K562 (cell line): ENCODE results near the gene TMCO2. TPM values are rescaled to one million over a fixed set of nuclear protein-coding genes. Genes with fewer than 3 reads are reported as not detected.

ENCODE experiments used
- ATAC-seq: fragments of 200-7000 bp; cut with Tn5 transposase; 3 replicates; pipeline ENCODE4 v1.9.1; 2020; ENCODE audit warnings: moderate library complexity
- BruUV-seq: library from RNA; stranded (reverse); fragments of 400-500 nt; replicated peaks from 2 replicates; lab custom pipeline; 2021; lab: Mats Ljungman, UMichigan
- CTCF ChIA-PET: fragments of 300-600 bp; formaldehyde crosslinking; extraction: SDS; loops from one replicate; lab custom pipeline; 2021; ENCODE audit warnings: low intra/inter-chr PET ratio; lab: Yijun Ruan, JAX
- POLR2A ChIA-PET: fragments of 300-600, 350-650 bp; sonication (Branson Sonifier 250); formaldehyde crosslinking; extraction: SDS; loops from one replicate; lab custom pipeline; 2021; ENCODE audit warnings: antibody characterized with exemption, inconsistent platforms; lab: Yijun Ruan, JAX
- DNase-seq, 4 experiments: peaks; one replicate each; pipeline versions ENCODE4 v3.0.0 to v3.0.0-alpha.2; 2011 to 2018; ENCODE audit warnings: low spot score in 3 of 4, mixed read lengths in 3 of 4; ENCODE audit errors: extremely low read depth in 1 of 4
- FAIRE-seq: peaks from 2 replicates; lab custom pipeline; 2011; peaks lifted over from hg19 to GRCh38; lab: Jason Lieb, UNC
- H2AFZ ChIP-seq: 2 replicates; pipeline ENCODE4 v1.6.0; 2011; ENCODE audit warnings: low read depth, low read length, control low read depth, inconsistent platforms
- H3K27ac ChIP-seq: fragments of 200-600 bp; 3 replicates; pipeline ENCODE4 v1.8.0; 2011; ENCODE audit warnings: low read depth, mild to moderate bottlenecking, control low read depth, inconsistent platforms, low read length, moderate library complexity, mixed read lengths; ENCODE audit errors: extremely low read depth
- H3K27me3 ChIP-seq, 2 experiments: fragments of 300-600 bp in 1 of 2; 2 replicates in 1 of 2; 3 replicates in 1 of 2; pipeline versions ENCODE4 v1.6.0 to v1.8.0; 2011; ENCODE audit warnings: inconsistent platforms in 2 of 2, low read length in 2 of 2, mild to moderate bottlenecking in 1 of 2, mixed read lengths in 1 of 2, moderate library complexity in 1 of 2; ENCODE audit not compliant: control insufficient read depth in 2 of 2, insufficient read depth in 2 of 2
- H3K36me3 ChIP-seq: fragments of 300-600 bp; 3 replicates; pipeline ENCODE4 v1.8.0; 2011; ENCODE audit warnings: mild to moderate bottlenecking, low read length, inconsistent platforms; ENCODE audit not compliant: control insufficient read depth, insufficient read depth
- H3K4me1 ChIP-seq, 2 experiments: fragments of 200-600 bp in 1 of 2; replicated peaks in 1 of 2; 2 replicates in 1 of 2; 3 replicates in 1 of 2; pipeline versions ENCODE4 v1.5.1 to v1.8.0; 2011; ENCODE audit warnings: inconsistent platforms in 2 of 2, low read length in 2 of 2, mild to moderate bottlenecking in 1 of 2, mixed read lengths in 1 of 2, moderate library complexity in 1 of 2; ENCODE audit not compliant: control insufficient read depth in 2 of 2, insufficient read depth in 2 of 2
- H3K4me2 ChIP-seq: 2 replicates; pipeline ENCODE4 v1.6.1; 2011; ENCODE audit warnings: low read length, control low read depth, inconsistent platforms, mixed read lengths; ENCODE audit not compliant: insufficient read depth
- H3K4me3 ChIP-seq: fragments of 200-600 bp; sonication (generic), shearing (Covaris generic); 2 replicates; pipeline ENCODE4 v1.5.1; 2016; ENCODE audit warnings: control low read depth, inconsistent platforms
- H3K79me2 ChIP-seq: fragments of 200-600 bp; 3 replicates; pipeline ENCODE4 v1.8.0; 2011; ENCODE audit warnings: low read length, inconsistent platforms; ENCODE audit not compliant: control insufficient read depth, insufficient read depth
- H3K9ac ChIP-seq, 2 experiments: 2 replicates each; pipeline versions ENCODE4 v1.6.0 to v1.6.1; 2011; ENCODE audit warnings: low read depth in 2 of 2, low read length in 2 of 2, control low read depth in 1 of 2, inconsistent platforms in 1 of 2, mild to moderate bottlenecking in 1 of 2, mixed read lengths in 1 of 2; ENCODE audit not compliant: insufficient read depth in 1 of 2
- H3K9me1 ChIP-seq: one replicate; pipeline ENCODE4 v1.6.0; 2011; ENCODE audit warnings: inconsistent platforms, mild to moderate bottlenecking, low read length, moderate library complexity; ENCODE audit not compliant: control insufficient read depth, insufficient read depth
- H3K9me3 ChIP-seq: replicated peaks from 2 replicates; pipeline ENCODE4 v1.5.1; 2011; ENCODE audit warnings: low read depth, low read length, inconsistent platforms; ENCODE audit not compliant: control insufficient read depth, insufficient read depth
- H4K20me1 ChIP-seq: replicated peaks from 2 replicates; pipeline ENCODE4 v1.6.1; 2011; ENCODE audit warnings: low read length, inconsistent platforms, mixed read lengths; ENCODE audit not compliant: control insufficient read depth, insufficient read depth
- PHTF2 ChIP-seq: fragments of 250-450 bp; sonication (Bioruptor Pico); IDR thresholded peaks from 2 replicates; pipeline ENCODE4 v1.5.0; 2021; ENCODE audit warnings: mild to moderate bottlenecking
- SAFB ChIP-seq: fragments of 200-400 bp; formaldehyde crosslinking; IDR thresholded peaks from 2 replicates; pipeline ENCODE4 v1.6.1; 2017; ENCODE audit warnings: low read depth, low read length, borderline replicate concordance
- TSC22D4 ChIP-seq: fragments of 450-650 bp; IDR thresholded peaks from 2 replicates; pipeline ENCODE4 v1.6.1; 2016; ENCODE audit warnings: missing genetic modification characterization, missing biosample characterization, control low read depth
- TSHZ1 ChIP-seq: fragments of 250-450 bp; sonication (Bioruptor Pico); IDR thresholded peaks from 2 replicates; pipeline ENCODE4 v1.4.0; 2020; ENCODE audit warnings: mild to moderate bottlenecking, moderate library complexity
- WGBS: fragments of 100-300 bp; shearing (Covaris generic); methylation state at CpG from one replicate; pipeline ENCODE4 v1.1.6; 2016; ENCODE audit warnings: low coverage, mixed read lengths; ENCODE audit not compliant: insufficient coverage; ENCODE audit errors: missing lambda C conversion rate; 5-methylcytosine and 5-hydroxymethylcytosine counted together
- in situ Hi-C: fragments of 300-500 bp; cut with MboI; formaldehyde crosslinking; loops from 4 replicates; pipeline ENCODE4 v1.15.0; 2018; ENCODE audit warnings: inconsistent platforms, mixed read lengths
- intact Hi-C: fragments of 100-400 bp; cut with micrococcal nuclease; formaldehyde crosslinking; loops from 2 replicates; pipeline ENCODE4 v1.14.2; 2022
- polyA plus RNA-seq, 8 experiments: library from polyadenylated mRNA; depleted of rRNA in 4 of 8; stranded (reverse) in 5 of 8; unstranded in 3 of 8; fragments of >200 nt; fragmentation: Nextera tagmentation in 2 of 8; fragmentation: Illumina TruSeq in 1 of 8; extraction: Ambion mirVana in 2 of 8; extraction: Trizol in 1 of 8; gene quantifications; 2 replicates each; pipeline versions ENCODE4 v1.2.1 to v1.2.3, GENCODE V29; 2011 to 2014; ENCODE audit warnings: inconsistent platforms in 1 of 8, missing spikeins in 1 of 8
- total RNA-seq, 7 experiments: library from RNA; depleted of rRNA in 6 of 7; stranded (reverse); fragments of >200 nt in 6 of 7; fragmentation: Illumina TruSeq in 2 of 7; extraction: Trizol in 2 of 7; gene quantifications; 2 replicates each; pipeline versions ENCODE4 v1.2.1 to v1.2.3, GENCODE V29; 2011 to 2021; ENCODE audit warnings: low replicate concordance in 1 of 7
- TF ChIP-seq, protein P1 (sequence below): fragments of 250-450 bp; sonication (Bioruptor Pico); IDR thresholded peaks from 2 replicates; pipeline ENCODE4 v1.6.1; 2021; ENCODE audit warnings: mild to moderate bottlenecking
- TF ChIP-seq, protein P2 (sequence below), 3 experiments: fragments of 200-800 bp in 1 of 3; sonication (Bioruptor generic) in 1 of 3; sonication (generic) in 1 of 3; formaldehyde crosslinking in 1 of 3; IDR thresholded peaks; 2 replicates each; pipeline versions ENCODE4 v1.6.1 to v1.8.0; 2016 to 2022; ENCODE audit warnings: mild to moderate bottlenecking in 2 of 3, missing compliant biosample characterization in 2 of 3, missing genetic modification characterization in 2 of 3, missing genetic modification reagents in 1 of 3

Gene TMCO2
- total and polyA plus RNA-seq, 9 of the 15 experiments (the other 6 are each of a cell fraction or from before 2014, with no cell fraction given) = not detected

DNA sequence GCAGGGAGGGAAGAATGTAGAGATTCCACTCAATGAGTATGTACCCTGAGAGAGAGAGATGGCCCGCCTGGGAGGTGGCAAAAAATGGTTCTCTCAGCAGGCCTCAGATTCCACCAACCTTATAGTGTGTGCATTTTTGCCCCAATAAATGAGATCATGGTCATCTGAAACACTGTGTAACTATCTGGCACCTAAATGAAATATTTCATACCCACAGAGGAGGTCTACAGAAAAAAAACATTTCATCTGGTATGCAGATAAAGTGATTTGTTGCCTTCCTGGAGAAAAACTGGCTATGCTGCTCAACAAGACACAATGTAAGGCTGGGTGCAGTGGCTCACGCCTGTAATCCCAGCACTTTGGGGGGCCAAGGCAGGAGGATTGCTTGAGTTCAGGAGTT lies 4.9 kb downstream of the TMCO2 start:
- intact Hi-C loops = no loop called here
- peaks cover 24% of the 10 kb centered on the region for H3K79me2 ChIP-seq
- FAIRE-seq (no peak), DNase-seq (no peak), ATAC-seq (no peak)
- no peaks in the 10 kb centered on the region for H3K27me3 ChIP-seq
- POLR2A ChIA-PET = no interaction called here
- no peak overlapping the region for H3K4me3 ChIP-seq
- H2AFZ ChIP-seq = no peak overlapping the region
- in situ Hi-C loops = no loop called here
- peaks cover 0 to 9% of the 10 kb centered on the region in 2 experiments; a peak in 4 of 5 replicates for H3K4me1 ChIP-seq
- 71% methylated on average over 2 of the region's 2 CpGs for WGBS
- H3K4me2 ChIP-seq = no peak overlapping the region
- TF ChIP-seq PHTF2 = no peak
- TF ChIP-seq TSHZ1 (CRISPR knock-in tag) = no peak
- TF ChIP-seq SAFB = no peak
- TF ChIP-seq, protein P1, sequence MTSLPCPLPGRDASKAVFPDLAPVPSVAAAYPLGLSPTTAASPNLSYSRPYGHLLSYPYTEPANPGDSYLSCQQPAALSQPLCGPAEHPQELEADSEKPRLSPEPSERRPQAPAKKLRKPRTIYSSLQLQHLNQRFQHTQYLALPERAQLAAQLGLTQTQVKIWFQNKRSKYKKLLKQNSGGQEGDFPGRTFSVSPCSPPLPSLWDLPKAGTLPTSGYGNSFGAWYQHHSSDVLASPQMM = no peak
- TF ChIP-seq TSC22D4 = no peak
- TF ChIP-seq, protein P2, sequence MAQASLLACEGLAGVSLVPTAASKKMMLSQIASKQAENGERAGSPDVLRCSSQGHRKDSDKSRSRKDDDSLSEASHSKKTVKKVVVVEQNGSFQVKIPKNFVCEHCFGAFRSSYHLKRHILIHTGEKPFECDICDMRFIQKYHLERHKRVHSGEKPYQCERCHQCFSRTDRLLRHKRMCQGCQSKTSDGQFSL (CRISPR knock-in tag; IDR thresholded peaks at IDR 0.05) = no peak
- TF ChIP-seq, protein P2 (tag; IDR thresholded peaks at IDR 0.05) = no peak
- no TSS peak for BruUV-seq
- H3K9me1 ChIP-seq = no peaks in the 10 kb centered on the region
- H3K9ac ChIP-seq = no peak overlapping the region
- no peaks in the 10 kb centered on the region for H4K20me1 ChIP-seq
- CTCF ChIA-PET = no interaction called here
- no peak overlapping the region for H3K27ac ChIP-seq
- peaks cover 3% of the 10 kb centered on the region; the same call in 1 of the 3 replicates for H3K36me3 ChIP-seq
- no peaks in the 10 kb centered on the region for H3K9me3 ChIP-seq
